HL-60/S4 treated with phorbol 12-myristate 13-acetate at 8.2 ng/mL for 4 days and 3 days (cell line): ENCODE measurements around the gene CCDC68.

Source experiments
- in situ Hi-C: fragments of 300-500 bp; cut with MboI; formaldehyde crosslinking; loops from 2 replicates; pipeline ENCODE4 v1.15.0; 2022; ENCODE audit warnings: low sequenced_read_pairs

Gene CCDC68

GRCh38 chr18:54923339-54923956 is 35.8 kb downstream of the CCDC68 start:
- in situ Hi-C loops: no loop called here

DNA sequence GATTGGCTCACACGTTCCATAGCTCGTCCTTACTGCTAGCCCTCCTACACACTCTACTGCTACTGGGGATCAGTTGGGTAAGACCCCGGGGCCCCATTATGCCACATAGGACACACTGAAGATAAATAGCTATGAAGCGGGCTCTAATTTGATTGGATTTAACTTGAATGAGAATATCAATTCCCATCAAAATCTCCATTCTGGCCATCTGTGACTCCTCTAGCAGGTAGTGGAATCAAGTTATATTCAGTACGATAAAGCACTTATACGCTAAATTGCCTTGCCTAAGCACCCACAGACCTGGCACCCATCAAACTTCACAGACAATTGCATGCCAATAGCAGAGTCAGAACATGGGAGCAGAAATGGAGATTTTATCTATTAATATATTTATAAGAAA is 39.8 kb downstream of the CCDC68 start:
- in situ Hi-C loops: no loop called here

- in situ Hi-C loops: no loop called here
These were observed 41.2 kb downstream of the CCDC68 start for GRCh38 chr18:54918060-54918459.

DNA sequence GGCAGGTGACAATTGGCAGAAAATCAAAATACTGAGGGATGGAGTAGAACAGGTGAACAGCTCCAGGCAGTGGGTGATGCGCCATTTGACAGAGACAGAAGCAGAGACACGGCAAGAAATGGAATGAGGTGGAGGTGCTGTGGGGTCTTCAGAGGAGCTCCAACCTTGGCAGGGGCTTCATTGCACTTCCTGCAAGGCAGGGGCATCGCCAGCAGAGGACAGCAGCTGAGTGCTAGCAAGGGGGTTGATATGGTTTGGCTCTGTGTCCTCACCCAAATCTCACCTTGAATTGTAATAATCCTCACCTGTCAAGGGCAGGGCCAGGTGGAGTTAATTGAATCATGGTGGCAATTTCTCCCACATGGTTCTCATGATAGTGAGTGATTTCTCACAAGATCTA is 42.8 kb downstream of the CCDC68 start:
- in situ Hi-C loops: no loop called here

- in situ Hi-C loops: no loop called here
These were observed 44.4 kb downstream of the CCDC68 start for GRCh38 chr18:54914816-54915215.

GRCh38 chr18:54911551-54911950 is 47.7 kb downstream of the CCDC68 start:
- in situ Hi-C loops: no loop called here

DNA sequence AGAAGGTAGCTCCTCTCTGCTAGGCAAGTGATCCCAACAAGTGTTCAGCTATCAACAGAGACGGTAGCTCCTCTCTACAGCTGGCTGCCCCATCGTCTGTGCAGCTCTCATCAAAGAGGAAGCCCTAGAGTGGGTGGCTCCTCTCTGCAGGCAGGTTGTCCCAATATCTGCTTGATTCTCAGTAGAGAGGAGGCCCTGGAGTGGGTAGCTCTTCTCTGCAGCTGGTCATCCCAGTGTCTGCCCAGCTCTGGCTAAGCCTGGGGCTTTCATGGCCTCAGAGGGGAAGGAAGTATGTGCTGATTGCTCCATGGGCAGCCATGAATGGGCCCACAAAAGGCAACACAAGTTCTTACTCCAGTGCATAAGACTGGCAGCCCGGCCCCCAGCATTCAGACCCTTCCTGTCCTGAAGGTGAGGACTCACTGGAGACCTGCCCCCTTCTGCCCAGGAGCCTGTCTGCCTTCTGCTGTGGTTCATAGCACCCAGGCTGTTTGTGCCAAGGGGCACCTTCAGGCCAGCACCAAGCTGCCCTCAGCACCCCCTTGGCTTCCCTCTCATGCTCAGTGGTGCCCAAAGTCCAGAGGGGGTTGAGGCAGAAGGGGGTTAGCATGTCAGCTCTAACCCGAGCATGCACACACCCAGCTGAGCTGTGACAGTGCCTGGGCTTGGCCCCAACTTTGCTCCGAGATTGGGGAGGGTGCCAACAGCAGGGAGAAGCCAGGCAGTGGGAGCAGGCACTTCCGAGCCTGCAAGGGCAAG is 48.9 kb downstream of the CCDC68 start:
- in situ Hi-C loops: no loop called here

DNA sequence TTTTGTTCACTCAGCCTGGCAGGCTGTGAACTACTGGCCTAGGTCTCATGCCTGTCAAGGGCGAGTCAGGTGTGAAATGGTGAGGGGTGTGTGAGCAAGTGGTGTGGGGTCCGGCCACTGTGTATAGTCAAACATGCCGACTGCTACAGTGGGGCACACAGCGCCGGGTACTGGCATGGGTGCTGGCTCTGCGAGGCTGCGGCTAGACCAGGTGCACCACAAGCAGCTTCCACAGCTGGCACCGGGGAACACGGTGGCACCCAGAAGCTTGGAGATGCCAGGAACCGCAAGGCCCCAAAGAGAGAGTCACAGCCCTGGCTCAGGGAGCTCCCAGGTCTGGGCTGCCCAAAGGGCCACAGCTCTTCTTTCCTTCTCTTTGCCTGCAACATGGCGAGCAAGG is 49.7 kb downstream of the CCDC68 start:
- in situ Hi-C loops: no loop called here

DNA sequence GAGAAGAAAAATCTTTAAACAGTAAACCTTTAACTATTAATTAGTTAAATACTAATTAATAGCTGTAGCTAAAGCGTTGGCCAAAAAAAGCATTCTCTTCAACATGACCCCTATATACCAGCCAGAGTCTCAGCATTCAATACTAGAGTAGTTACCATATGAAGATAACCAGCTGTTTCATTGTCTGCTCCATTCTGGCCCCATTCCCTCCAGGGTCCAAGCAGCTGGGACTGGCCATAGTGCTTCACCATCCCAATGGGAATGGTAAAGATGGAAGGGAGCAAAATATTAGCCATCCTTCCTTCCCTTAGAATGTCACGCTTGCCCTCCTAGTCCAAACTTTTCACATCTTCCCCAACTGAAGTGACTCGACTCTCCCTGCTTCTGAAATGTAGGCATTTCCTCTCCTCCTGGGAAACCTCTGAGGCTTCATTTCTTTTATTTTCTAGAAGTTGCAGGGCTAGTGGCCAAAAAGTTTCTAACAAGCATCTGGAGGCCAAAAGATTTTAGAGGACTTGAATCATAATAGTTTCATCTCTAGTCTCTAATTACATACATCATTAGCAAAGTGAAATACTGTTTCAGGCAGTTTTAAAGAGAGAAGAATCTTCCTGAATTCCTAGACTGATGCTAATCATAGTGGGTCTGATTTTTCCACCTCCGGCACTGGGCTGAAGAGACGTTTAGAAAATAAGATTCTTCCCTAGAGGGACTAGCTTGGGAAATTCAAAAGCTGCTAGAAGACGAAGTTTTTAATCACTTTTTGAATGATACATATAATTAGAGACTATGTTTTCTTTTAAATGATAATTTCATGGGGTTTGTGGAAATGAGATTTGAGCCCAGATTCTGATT is 52.7 kb downstream of the CCDC68 start:
- in situ Hi-C loops: no loop called here

- in situ Hi-C loops: no loop called here
These were observed 53.6 kb downstream of the CCDC68 start for GRCh38 chr18:54905629-54906028.

- in situ Hi-C loops: no loop called here
These were observed 54.7 kb downstream of the CCDC68 start for GRCh38 chr18:54904581-54904980.

GRCh38 chr18:54900290-54900689 is 59.0 kb downstream of the CCDC68 start:
- in situ Hi-C loops: no loop called here

DNA sequence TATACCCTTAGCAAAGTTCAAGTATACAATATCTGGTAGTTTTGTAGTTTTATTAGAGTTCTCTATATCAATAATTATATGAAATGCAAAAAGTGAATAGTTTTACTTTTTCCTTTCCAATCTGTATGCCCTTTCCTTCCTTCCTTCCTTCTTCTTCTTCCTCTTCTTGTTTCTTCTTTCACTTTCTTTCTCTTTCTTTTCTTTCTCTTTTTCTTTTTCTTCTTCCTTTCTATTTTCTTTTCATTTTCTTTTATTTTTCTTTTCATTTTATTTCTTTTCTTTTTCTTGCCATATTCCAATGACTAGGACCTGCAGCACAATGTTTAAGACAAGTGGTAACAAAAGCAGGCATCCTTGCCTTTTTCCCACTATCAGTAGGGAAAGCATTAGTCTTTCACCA is 59.8 kb downstream of the CCDC68 start:
- in situ Hi-C loops: no loop called here

DNA sequence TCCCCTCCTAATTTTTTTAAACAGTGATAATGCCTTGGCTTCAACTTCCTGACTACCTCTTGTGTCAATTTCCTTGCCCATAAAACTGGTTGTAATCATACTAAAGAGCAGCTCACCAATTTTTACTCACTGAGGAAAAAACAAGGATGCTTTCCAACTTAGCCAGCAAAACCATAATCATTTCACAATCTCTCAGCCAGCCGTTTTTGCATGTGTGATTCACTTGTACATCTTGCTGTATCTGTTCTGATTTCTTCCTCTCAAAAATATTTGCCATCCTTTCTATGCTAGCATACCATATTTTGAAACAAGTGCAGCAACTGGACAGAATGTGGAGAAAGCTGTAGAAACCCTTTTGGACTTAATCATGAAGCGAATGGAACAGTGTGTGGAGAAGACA is 70.3 kb downstream of the CCDC68 start:
- in situ Hi-C loops: no loop called here

DNA sequence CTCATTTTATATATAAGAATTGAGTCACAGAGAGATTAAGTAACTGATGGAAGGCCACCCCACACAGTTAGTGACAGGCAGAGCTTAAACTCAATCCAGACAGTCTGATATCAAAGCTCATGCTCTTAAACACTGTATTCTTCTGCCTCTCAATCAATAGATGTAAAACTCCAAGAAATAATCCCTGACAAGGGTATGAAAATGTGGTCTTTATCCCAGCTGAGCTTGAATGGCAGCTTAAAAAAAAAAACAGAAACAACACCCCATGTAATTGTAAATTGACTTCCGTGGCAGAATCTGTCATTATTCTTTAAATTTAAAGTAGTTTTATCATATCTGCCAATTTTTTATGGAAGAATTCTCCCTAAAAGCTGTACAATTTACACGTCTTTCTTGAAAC is 70.9 kb downstream of the CCDC68 start:
- in situ Hi-C loops: no loop called here

- in situ Hi-C loops: no loop called here
These were observed 75.3 kb downstream of the CCDC68 start for GRCh38 chr18:54883816-54884604.

DNA sequence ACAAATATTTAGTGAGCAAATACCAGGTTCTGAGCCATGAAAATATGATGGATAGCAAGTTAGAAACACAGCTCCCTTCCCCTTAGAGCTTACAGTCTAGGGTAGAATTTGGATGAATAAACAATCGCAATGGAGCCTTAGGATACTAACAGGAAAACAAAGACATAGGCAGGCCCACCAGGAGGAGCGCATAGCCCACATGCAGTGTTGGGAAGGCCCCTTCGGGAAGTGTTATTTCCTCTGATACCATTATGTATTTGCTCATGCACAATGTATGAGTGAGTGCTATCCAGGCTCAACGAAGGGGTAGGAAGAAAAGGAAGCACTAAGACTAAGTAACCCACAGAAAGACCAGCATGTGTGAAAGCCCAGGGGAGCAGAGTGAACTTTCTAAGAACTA is 76.9 kb downstream of the CCDC68 start:
- in situ Hi-C loops: no loop called here

GRCh38 chr18:54881229-54881768 is 78.0 kb downstream of the CCDC68 start:
- in situ Hi-C loops: no loop called here

- in situ Hi-C loops: no loop called here
These were observed 78.7 kb downstream of the CCDC68 start for GRCh38 chr18:54880395-54881105.

- in situ Hi-C loops: no loop called here
These were observed 79.6 kb downstream of the CCDC68 start for GRCh38 chr18:54879691-54880090.
